Measurements from ENCODE around the gene DCP2.

The DCP2 gene

DNA sequence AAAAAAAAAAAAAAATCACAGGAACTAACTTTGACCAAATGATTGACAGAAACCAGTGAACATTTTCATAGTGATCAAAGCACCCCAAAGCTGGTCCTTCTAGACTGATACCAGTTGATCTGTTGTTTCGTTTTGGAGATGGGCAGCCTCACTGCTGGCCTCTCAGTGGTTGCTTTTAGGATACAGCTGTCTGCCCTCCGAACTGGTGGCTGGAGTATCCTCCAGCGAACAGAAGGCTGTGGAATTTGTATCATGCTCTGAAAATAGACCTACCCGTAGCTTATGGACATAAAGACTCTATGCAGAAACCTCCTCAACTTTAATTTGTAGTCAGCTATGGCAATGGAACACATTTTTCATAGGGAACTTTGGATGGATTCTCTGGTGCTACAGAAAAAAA is 49.0 kb downstream of the DCP2 start:
- no peak for DNase-seq (ENCODE audit: low read depth)
- TF ChIP-seq, protein P1, sequence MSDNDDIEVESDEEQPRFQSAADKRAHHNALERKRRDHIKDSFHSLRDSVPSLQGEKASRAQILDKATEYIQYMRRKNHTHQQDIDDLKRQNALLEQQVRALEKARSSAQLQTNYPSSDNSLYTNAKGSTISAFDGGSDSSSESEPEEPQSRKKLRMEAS (IDR thresholded peaks at IDR 0.05; ENCODE audit: low read depth, low read length), result no peak
- TF ChIP-seq, protein P2, sequence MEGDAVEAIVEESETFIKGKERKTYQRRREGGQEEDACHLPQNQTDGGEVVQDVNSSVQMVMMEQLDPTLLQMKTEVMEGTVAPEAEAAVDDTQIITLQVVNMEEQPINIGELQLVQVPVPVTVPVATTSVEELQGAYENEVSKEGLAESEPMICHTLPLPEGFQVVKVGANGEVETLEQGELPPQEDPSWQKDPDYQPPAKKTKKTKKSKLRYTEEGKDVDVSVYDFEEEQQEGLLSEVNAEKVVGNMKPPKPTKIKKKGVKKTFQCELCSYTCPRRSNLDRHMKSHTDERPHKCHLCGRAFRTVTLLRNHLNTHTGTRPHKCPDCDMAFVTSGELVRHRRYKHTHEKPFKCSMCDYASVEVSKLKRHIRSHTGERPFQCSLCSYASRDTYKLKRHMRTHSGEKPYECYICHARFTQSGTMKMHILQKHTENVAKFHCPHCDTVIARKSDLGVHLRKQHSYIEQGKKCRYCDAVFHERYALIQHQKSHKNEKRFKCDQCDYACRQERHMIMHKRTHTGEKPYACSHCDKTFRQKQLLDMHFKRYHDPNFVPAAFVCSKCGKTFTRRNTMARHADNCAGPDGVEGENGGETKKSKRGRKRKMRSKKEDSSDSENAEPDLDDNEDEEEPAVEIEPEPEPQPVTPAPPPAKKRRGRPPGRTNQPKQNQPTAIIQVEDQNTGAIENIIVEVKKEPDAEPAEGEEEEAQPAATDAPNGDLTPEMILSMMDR (IDR thresholded peaks at IDR 0.05; ENCODE audit: low read depth, low read length), result no peak
- TF ChIP-seq POLR2A (IDR thresholded peaks at IDR 0.05; ENCODE audit: extremely low read depth, insufficient read length), result no peak
- TF ChIP-seq MYC (IDR thresholded peaks at IDR 0.05; ENCODE audit: low read depth, low read length), result no peak
- H3K4me3 ChIP-seq (ENCODE audit: low read depth, low read length), result no peak overlapping the region

DNA sequence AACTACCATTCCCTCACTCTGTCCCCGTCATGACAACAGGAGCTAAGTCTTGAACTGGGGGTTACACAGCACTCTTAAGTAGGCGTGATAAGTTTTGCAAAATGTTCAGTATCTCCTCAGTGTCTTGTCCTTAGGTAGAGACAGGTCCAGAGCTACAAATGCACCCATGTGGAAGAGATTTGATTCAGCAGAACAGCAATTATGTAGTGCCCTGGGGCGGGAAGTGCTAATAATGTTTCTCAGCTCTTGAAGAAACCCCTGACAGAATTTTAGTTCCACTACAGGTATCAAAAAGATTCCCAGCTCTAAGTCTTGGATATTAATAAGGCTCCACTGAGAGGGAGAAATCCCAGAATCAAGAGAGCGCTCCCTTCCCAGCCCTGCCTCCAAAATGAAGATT is 49.6 kb downstream of the DCP2 start:
- H3K4me3 ChIP-seq (ENCODE audit: low read depth, low read length), result no peak overlapping the region
- no peak for DNase-seq (ENCODE audit: low read depth)
- TF ChIP-seq, protein P1 (IDR thresholded peaks at IDR 0.05; ENCODE audit: low read depth, low read length), result no peak
- TF ChIP-seq, protein P2 (IDR thresholded peaks at IDR 0.05; ENCODE audit: low read depth, low read length), result no peak
- TF ChIP-seq POLR2A (IDR thresholded peaks at IDR 0.05; ENCODE audit: extremely low read depth, insufficient read length), result no peak

DNA sequence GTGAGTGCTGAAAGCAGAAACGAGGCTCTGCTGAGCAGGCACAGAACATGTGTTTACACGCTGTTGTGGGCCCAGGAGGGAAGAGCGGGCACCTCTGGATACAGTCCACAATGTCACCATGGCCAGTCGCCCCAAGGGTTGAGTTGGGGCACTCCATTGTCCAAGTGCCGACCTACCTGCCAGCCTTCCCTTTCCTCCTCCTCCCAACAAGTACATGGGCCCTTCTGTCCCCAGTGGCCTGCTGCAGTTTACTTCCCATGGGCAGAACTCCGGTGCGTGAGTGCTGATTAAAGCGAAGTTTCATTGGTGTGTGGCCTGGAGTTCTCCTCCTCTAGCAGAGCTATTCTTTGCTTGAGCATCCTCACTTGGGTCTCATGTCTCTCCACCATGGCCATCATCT is 50.4 kb downstream of the DCP2 start:
- no peak for DNase-seq (ENCODE audit: low read depth)
- TF ChIP-seq, protein P2 (IDR thresholded peaks at IDR 0.05; ENCODE audit: low read depth, low read length), result no peak
- TF ChIP-seq MYC (IDR thresholded peaks at IDR 0.05; ENCODE audit: low read depth, low read length), result no peak
- TF ChIP-seq POLR2A (IDR thresholded peaks at IDR 0.05; ENCODE audit: extremely low read depth, insufficient read length), result no peak
- TF ChIP-seq, protein P1 (IDR thresholded peaks at IDR 0.05; ENCODE audit: low read depth, low read length), result no peak
- H3K4me3 ChIP-seq (ENCODE audit: low read depth, low read length), result no peak overlapping the region

DNA sequence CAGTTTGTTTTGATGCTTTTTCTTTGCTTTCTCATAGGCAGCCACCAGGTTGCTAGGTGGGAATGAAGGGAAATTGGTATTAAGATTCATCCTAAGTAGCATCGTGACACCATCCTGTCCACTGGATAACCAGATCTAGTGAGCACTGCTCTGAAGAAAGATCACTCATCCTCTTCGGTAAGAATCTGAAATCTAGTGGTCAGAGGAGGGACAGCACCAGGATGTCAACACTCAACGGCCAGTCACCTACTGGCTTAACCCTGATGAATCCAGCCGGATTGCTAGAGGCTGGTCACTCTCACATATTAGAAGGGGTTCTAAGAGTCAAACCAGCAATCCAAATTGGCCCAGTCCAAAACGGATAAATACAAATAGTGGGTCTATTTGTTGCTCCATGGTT is 50.8 kb downstream of the DCP2 start:
- TF ChIP-seq, protein P1 (IDR thresholded peaks at IDR 0.05; ENCODE audit: low read depth, low read length), result no peak
- TF ChIP-seq MYC (IDR thresholded peaks at IDR 0.05; ENCODE audit: low read depth, low read length) (no peak), POLR2A (IDR thresholded peaks at IDR 0.05; ENCODE audit: extremely low read depth, insufficient read length) (no peak)
- TF ChIP-seq, protein P2 (IDR thresholded peaks at IDR 0.05; ENCODE audit: low read depth, low read length), result no peak
- DNase-seq (ENCODE audit: low read depth), result no peak
- no peak overlapping the region for H3K4me3 ChIP-seq (ENCODE audit: low read depth, low read length)

DNA sequence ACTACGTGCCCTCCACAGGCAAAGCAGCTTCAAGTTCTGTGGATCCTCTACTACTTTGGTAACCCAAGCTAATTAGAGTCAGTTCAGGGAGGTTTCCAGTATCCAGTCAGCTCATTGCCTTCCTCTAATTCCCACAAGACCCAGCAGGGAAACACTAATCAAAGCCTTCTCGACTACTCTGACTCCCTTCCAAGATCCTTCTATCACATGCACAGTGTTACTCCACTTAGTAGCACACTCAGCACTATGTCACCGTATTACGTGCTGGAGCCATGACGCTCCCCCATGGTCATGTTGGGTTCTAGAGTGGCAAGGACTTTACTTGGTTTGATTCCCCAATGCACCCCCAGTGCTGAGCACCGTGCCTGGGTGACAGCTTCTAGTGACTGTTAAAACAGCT is 53.0 kb downstream of the DCP2 start:
- DNase-seq (ENCODE audit: low read depth), result no peak
- no peak overlapping the region for H3K4me3 ChIP-seq (ENCODE audit: low read depth, low read length)
- TF ChIP-seq POLR2A (IDR thresholded peaks at IDR 0.05; ENCODE audit: extremely low read depth, insufficient read length), result no peak
- TF ChIP-seq MYC (IDR thresholded peaks at IDR 0.05; ENCODE audit: low read depth, low read length), result no peak
- TF ChIP-seq, protein P2 (IDR thresholded peaks at IDR 0.05; ENCODE audit: low read depth, low read length), result no peak
- TF ChIP-seq, protein P1 (IDR thresholded peaks at IDR 0.05; ENCODE audit: low read depth, low read length), result no peak

DNA sequence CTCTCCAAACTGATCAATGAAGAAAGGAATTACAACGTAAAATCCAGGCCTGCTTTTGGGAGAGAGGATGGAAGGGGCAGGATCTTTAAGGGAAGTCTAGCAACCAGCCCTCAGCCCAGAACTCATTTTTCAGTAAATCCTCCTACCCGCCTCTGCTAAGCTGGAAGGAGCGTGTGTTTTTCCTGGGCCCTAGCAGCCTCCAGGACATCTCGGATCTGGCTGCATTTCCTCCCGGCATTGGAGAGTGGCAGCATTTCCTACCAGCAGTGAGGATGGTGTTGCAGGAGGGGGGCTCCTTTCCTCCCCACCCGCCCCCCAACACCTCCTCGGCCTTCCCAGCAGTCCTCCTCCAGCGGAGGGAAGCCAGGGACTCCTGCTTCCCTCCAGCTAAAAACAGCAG is 54.5 kb downstream of the DCP2 start:
- H3K4me3 ChIP-seq (ENCODE audit: low read depth, low read length), result no peak overlapping the region
- TF ChIP-seq POLR2A (IDR thresholded peaks at IDR 0.05; ENCODE audit: extremely low read depth, insufficient read length), result no peak
- TF ChIP-seq, protein P1 (IDR thresholded peaks at IDR 0.05; ENCODE audit: low read depth, low read length), result no peak
- no peak for TF ChIP-seq MYC (IDR thresholded peaks at IDR 0.05; ENCODE audit: low read depth, low read length)
- TF ChIP-seq, protein P2 (IDR thresholded peaks at IDR 0.05; ENCODE audit: low read depth, low read length), result no peak
- DNase-seq (ENCODE audit: low read depth), result no peak
